Activated CD8-positive, alpha-beta T cell treated with anti-CD3 and anti-CD28 coated beads, Interleukin-2, amount 10 ng/mL, durations not matched to agents 7 days and 5 days (primary cell): ENCODE results near the gene USP6NL. TPM values are rescaled to one million over a fixed set of nuclear protein-coding genes. Genes with fewer than 3 reads are reported as not detected.

Experiments used
- ATAC-seq: fragments of 150-1000 bp; cut with Tn5 transposase; one replicate; pipeline ENCODE4 v1.10.0; 2021; ENCODE audit warnings: moderate library complexity
- CTCF ChIA-PET: fragments of 350-600 bp; sonication (Branson Sonifier 250); formaldehyde crosslinking; loops from one replicate; lab custom pipeline; 2021; ENCODE audit warnings: antibody characterized with exemption; lab: Charles Lee
- POLR2A ChIA-PET: fragments of 350-600 bp; sonication (Branson Sonifier 250); formaldehyde crosslinking; loops from one replicate; lab custom pipeline; 2021; ENCODE audit warnings: antibody characterized with exemption; lab: Charles Lee
- DNase-seq: peaks from one replicate; pipeline ENCODE4 v3.0.0-alpha.2; 2020
- H3K27ac Mint-ChIP-seq: one replicate; pipeline ENCODE4 v1.8.0; 2021; ENCODE audit warnings: mild to moderate bottlenecking, mixed read lengths
- H3K27me3 Mint-ChIP-seq: one replicate; pipeline ENCODE4 v1.8.0; 2021; ENCODE audit warnings: low read depth, mixed read lengths
- H3K36me3 Mint-ChIP-seq: one replicate; pipeline ENCODE4 v1.8.0; 2021; ENCODE audit warnings: low read depth, mixed read lengths
- H3K4me1 Mint-ChIP-seq: one replicate; pipeline ENCODE4 v1.8.0; 2021; ENCODE audit warnings: low read depth, mixed read lengths
- H3K4me3 Mint-ChIP-seq: one replicate; pipeline ENCODE4 v1.8.0; 2021; ENCODE audit warnings: mild to moderate bottlenecking, mixed read lengths
- H3K9me3 Mint-ChIP-seq: one replicate; pipeline ENCODE4 v1.8.0; 2022; ENCODE audit warnings: mixed read lengths; ENCODE audit not compliant: insufficient read depth
- total RNA-seq, 2 experiments: library from RNA; stranded (reverse); gene quantifications; one replicate each; pipeline ENCODE4 v1.2.3, GENCODE V29; 2021

The USP6NL gene
- total RNA-seq, 2 experiments from 2014 or later: 1.6 to 2.0 TPM

DNA sequence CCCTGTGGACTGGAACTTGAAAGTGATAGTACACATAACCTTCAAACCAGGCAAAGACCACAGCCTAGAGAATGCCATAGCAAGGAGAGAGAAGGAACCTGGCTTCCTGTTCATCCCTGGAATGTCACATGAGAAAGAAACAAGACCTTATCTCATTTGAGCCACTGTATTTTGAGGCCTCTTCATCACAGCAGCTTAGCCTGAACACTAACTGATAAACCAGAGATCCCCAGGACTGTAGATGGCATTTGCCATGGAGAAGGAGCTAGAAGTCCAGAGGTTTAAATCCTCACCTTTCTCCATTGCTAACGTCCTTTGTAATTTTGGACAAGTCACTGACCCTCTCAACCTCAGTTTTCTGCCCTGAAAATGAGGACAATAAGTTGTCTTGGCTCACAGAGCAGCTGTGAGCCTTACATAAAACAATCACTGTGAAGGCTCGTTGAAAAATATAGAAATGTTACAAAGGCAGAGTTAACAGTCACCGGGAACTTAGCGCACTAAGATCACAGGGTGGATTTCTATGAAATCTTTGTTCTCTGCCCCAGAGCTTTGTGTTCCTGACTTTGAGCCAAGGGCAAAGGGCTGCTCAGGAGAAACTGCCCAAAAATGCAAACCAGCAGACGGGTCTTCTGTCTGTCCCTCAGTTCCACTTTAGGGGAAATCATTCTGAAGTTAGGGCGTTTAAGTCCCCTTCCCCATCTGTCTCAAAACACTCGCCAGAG lies 197.0 kb downstream of the USP6NL start:
- Mint-ChIP-seq H3K36me3 (no peaks in the 10 kb centered on the region), H3K9me3 (no peaks in the 10 kb centered on the region), H3K4me3 (no peak overlapping the region), H3K27me3 (peaks cover 4% of the 10 kb centered on the region), H3K4me1 (no peaks in the 10 kb centered on the region), H3K27ac (no peak overlapping the region)
- DNase-seq (no peak), ATAC-seq (no peak)
- ChIA-PET CTCF (interaction anchor here (1.1 kb wide), 2 partner anchors 8 to 101 kb away, joined by 3 to 4 read pairs; no protein-coding TSS in a partner anchor), POLR2A (no interaction called here)

DNA sequence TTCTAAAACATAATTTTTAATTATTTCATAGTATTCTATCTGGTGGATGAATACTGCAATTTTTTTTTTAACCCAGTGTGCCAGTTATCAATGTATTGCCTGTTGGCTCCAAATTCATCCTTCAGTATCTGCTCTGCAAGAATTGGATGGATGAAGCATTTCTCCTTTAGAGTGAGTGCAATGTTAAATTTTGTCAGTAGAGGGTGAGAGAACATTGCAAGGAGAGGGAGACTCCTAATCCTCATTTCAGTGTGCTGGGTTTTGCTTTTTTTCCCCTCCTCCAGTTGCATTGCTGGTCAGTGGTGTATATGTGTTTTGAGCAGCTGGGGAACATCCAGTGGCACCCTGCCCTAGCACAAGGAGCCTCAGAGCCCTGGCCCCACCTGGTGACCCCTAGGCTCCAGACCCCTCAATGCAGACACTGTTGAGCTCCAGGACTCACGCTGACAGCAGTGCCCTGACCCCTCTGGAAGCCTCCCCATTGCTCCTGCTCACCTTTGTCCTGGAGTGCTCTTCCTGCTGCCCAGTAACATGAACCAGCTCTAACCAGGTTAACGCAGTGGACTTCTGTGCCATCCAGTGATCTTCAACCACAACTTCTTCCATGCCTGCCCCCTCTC lies 199.4 kb downstream of the USP6NL start:
- H3K36me3 Mint-ChIP-seq: peaks cover 5% of the 10 kb centered on the region
- H3K4me1 Mint-ChIP-seq: peaks cover 15% of the 10 kb centered on the region
- peaks cover 4% of the 10 kb centered on the region for H3K27me3 Mint-ChIP-seq
- POLR2A ChIA-PET: no interaction called here
- ATAC-seq (no peak), DNase-seq (no peak)
- CTCF ChIA-PET: no interaction called here
- no peak overlapping the region for H3K27ac Mint-ChIP-seq
- H3K9me3 Mint-ChIP-seq: peaks cover 7% of the 10 kb centered on the region
- H3K4me3 Mint-ChIP-seq: no peak overlapping the region

- Mint-ChIP-seq H3K4me1 (peaks cover 19% of the 10 kb centered on the region), H3K4me3 (no peak overlapping the region), H3K27me3 (peaks cover 4% of the 10 kb centered on the region), H3K36me3 (peaks cover 16% of the 10 kb centered on the region), H3K9me3 (peaks cover 20% of the 10 kb centered on the region), H3K27ac (no peak overlapping the region)
- DNase-seq (no peak), ATAC-seq (no peak)
- ChIA-PET CTCF (no interaction called here), POLR2A (no interaction called here)
These were observed 202.1 kb downstream of the USP6NL start for GRCh38 chr10:11409357-11409756.

GRCh38 chr10:11407939-11408338 lies 203.5 kb downstream of the USP6NL start:
- H3K4me3 Mint-ChIP-seq: no peak overlapping the region
- peaks cover 4% of the 10 kb centered on the region for H3K27me3 Mint-ChIP-seq
- peaks cover 18% of the 10 kb centered on the region for H3K36me3 Mint-ChIP-seq
- DNase-seq (peak; percentile 31), ATAC-seq (no peak)
- POLR2A ChIA-PET: no interaction called here
- peak overlapping the region; percentile 43 for H3K27ac Mint-ChIP-seq
- CTCF ChIA-PET: no interaction called here
- peaks cover 20% of the 10 kb centered on the region for H3K9me3 Mint-ChIP-seq
- H3K4me1 Mint-ChIP-seq: peaks cover 28% of the 10 kb centered on the region

DNA sequence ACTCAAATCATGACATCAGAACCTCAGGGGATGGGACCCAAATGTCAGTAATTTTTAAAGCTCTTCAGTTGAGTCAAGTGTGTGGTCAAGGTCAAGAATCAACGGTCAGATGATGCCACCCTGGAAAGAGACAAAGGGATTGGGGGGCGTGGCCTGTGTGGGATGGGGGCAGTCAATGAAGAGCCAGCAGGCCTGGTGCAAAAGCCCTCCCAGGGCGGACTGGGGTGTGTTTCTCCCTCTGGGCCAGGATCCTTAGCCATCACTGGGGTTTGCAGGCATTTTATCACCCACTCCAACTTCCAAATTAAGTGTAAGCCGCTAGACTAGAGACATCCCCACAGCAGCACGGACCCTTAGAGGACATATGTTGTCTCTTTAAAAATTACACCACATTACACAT lies 204.7 kb downstream of the USP6NL start:
- CTCF ChIA-PET: interaction anchor here (0.8 kb wide), 1 partner anchor 8 kb away, joined by 3 read pairs; no protein-coding TSS in a partner anchor
- no peak overlapping the region for H3K4me3 Mint-ChIP-seq
- peaks cover 4% of the 10 kb centered on the region for H3K27me3 Mint-ChIP-seq
- no peak for DNase-seq
- H3K4me1 Mint-ChIP-seq: peaks cover 39% of the 10 kb centered on the region
- H3K36me3 Mint-ChIP-seq: peaks cover 24% of the 10 kb centered on the region
- peak overlapping the region; percentile 12 for H3K27ac Mint-ChIP-seq
- peaks cover 20% of the 10 kb centered on the region for H3K9me3 Mint-ChIP-seq
- POLR2A ChIA-PET: no interaction called here
- ATAC-seq: no peak

DNA sequence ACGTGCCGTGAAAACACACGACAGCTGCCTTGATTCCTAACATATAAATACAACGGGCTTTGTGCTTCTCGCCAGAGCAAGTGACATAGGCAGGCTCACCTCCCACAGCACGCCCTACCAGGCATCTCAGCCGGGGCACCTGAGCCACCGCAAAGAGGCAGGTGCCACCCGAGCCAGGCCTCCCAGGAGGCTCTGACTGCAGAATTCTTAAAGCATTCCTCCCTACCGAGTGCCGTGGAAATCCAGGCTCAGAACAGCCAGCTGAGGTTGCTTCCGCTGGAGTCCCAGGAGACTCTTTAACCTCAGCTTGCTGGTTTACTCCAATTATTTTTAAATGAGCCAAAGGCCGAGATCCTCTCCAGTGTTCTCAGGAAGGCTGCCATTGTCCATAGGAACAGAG lies 206.5 kb downstream of the USP6NL start:
- Mint-ChIP-seq H3K27ac (peak overlapping the region; percentile 65), H3K4me3 (no peak overlapping the region), H3K9me3 (peaks cover 20% of the 10 kb centered on the region), H3K36me3 (peaks cover 24% of the 10 kb centered on the region), H3K4me1 (peaks cover 55% of the 10 kb centered on the region), H3K27me3 (no peaks in the 10 kb centered on the region)
- CTCF ChIA-PET: no interaction called here
- DNase-seq: no peak
- no peak for ATAC-seq
- POLR2A ChIA-PET: no interaction called here

Other genes starting within 250 kb of the USP6NL start
- 1 to 10 TPM; 1.2 to 1.4 TPM for gene ECHDC3, start 130.7 kb upstream of the USP6NL start, total RNA-seq
- gene PROSER2, start 211.7 kb upstream of the USP6NL start, total RNA-seq: under 1 TPM; 0.29 to 0.74 TPM